Right lobe of liver (tissue), 4 donors: ENCODE measurements around the gene RREB1.

Experiments used
- POLR2A ChIP-seq: fragments of 450-650 bp; IDR thresholded peaks from one replicate; pipeline ENCODE4 v1.6.1; 2017; ENCODE audit warnings: antibody characterized with exemption, mild to moderate bottlenecking
- TF ChIP-seq, protein P1 (sequence below), 4 donors: fragments of 200-600 bp in 3 of 4; fragments of 450-650 bp in 1 of 4; IDR thresholded peaks; one replicate each; pipeline versions ENCODE4 v1.5.1 to v1.8.0; 2016 to 2022; ENCODE audit warnings: antibody characterized with exemption in 4 of 4, mild to moderate bottlenecking in 2 of 4
- donor health status: DM: no; HTN: no; CAD: no.
- donor health status: DM: no; HTN: no; CAD: no.
- donor health status: DM: no; HTN: yes; CAD: no.

DNA sequence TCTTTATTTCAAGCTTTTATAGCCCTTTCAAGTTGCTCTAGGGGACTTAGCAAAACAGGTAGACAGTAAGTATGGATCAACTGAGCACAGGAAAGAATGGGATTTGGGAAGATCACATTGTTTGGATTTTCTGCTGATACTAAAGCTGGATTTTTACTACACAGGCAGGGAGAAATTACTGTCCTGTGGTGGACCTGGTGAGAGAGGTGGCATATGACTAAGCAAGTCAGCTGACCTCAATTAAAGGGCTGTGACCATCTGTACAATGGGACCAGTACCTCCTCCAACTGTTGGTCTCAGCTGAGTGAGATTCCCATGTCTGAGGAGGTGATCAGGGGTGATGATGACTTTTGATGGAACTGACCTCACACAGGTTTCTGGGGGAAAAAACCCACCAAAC is 28.0 kb downstream of the RREB1 start:
- TF ChIP-seq, protein P1, sequence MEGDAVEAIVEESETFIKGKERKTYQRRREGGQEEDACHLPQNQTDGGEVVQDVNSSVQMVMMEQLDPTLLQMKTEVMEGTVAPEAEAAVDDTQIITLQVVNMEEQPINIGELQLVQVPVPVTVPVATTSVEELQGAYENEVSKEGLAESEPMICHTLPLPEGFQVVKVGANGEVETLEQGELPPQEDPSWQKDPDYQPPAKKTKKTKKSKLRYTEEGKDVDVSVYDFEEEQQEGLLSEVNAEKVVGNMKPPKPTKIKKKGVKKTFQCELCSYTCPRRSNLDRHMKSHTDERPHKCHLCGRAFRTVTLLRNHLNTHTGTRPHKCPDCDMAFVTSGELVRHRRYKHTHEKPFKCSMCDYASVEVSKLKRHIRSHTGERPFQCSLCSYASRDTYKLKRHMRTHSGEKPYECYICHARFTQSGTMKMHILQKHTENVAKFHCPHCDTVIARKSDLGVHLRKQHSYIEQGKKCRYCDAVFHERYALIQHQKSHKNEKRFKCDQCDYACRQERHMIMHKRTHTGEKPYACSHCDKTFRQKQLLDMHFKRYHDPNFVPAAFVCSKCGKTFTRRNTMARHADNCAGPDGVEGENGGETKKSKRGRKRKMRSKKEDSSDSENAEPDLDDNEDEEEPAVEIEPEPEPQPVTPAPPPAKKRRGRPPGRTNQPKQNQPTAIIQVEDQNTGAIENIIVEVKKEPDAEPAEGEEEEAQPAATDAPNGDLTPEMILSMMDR (IDR thresholded peaks at IDR 0.05): no peak
- TF ChIP-seq POLR2A: no peak
